ENCODE data around the gene SNX10.
A peak's percentile ranks its signal among the peaks of the same experiment; 100 is the strongest.

SNX10 gene

DNA sequence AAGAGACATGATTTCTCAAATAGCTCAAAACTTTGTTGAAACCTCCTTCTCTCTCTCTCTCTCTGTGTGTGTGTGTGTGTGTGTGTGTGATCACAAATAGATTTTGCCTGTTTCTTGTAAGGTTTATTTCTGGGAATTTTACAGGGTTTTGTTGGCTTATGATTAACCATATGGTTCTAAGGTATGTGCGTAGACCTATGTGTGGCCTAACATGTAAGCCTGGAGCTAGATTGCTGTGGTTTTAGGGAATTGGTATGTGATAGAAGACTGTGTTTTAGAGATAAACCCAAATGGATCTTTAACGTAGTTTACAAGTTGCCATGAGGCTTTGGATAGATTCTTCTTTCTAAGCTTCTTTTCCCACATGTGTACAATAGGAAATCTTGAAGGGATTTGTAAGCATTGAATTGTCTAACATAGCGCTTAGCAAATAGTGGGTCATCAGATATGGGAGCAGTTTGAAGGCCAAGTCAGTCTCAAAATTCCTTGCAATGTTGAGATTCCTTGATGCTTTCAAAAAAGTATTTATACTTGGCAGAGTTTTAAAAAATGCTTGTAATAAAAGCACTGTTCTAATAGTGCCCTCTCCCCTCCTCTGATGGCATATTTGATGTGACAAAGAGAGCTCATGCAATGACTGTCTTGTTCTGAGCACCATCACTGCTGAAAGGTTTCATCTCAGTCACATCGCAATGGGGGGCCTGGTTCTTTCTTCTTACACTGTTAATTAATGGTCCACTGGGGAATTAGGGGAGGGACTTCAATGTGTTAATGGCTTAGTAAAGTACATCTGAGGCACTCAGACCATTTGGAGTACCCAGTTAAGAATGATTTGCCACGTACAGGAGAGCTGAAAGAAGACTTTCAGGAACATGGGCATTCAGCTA lies 118.2 kb downstream of the SNX10 start:
- DNase-seq: no peak

DNA sequence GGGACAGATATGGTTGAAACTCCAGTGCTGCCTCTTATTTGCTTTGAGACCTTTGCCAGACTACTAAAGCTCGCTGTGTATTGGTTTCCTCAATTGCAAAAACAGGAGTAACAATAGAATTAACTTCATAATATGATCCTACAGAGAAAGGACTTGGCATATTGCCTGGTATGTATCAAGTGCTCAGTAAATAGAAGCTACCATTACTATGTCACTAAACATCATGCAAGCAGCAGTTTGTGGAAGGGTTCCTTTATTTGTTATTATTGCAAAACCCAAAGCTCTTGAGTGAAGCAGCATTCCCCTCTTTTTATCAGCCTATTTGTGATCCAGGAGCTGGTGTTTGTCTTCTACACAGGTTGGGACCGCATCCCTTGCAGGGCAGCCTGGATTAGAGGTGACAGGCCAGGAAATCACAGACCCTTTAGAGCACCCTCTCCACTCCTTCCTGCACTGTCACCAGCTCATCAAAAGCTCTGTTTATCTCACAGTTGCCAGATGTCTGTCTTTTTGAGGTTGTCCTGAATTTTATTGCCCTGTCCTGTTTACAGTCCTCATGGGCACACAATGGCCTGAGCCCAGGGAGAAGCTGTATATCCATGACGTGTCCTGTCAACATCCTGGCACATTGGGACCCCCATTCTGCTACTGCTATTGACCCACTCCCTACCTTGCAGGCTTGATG lies 121.5 kb downstream of the SNX10 start:
- DNase-seq: peak; percentile 79

DNA sequence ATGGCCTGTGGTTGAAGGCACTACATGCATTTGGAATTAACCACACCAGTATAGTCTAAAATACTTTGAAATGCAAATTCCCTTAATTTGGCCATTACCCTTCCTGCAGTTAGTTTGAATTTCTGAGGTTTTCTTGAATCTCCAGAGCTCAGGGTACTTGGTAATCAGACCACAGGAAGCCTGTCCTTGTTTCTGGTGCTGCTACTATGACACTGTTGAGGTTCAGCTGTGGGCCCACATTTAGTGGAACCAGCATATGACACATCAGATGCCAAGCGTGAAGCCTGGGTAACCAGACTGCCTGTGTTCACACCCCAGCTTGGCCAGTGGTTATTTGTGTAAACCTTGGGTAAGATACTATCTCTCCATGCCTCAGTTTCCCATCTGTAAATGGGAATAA lies 124.3 kb downstream of the SNX10 start:
- DNase-seq: no peak

DNA sequence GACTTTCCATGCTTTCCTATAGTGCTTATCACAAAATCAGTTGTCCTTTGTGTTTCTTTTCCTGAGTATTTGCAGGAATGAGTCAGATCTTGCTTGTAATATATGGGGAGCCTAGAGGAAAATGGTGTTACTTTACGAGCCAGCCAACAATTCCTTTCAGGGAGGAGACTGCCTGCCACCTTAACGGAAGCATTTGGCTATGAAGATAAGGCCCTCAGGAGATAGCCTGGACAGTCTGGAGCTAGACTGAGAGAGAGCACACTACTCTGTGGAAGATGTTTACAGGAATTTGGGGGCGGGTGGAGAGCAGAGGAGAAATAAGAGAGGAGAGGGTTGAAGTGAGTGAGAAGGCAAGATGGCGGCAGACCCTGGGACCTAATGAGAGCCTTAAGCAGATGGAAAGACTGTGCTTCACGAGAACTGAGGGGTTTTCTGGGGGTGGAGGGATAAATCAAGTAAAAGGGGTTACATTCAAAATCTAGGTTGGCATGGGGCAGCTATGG lies 126.3 kb downstream of the SNX10 start:
- DNase-seq: no peak

DNA sequence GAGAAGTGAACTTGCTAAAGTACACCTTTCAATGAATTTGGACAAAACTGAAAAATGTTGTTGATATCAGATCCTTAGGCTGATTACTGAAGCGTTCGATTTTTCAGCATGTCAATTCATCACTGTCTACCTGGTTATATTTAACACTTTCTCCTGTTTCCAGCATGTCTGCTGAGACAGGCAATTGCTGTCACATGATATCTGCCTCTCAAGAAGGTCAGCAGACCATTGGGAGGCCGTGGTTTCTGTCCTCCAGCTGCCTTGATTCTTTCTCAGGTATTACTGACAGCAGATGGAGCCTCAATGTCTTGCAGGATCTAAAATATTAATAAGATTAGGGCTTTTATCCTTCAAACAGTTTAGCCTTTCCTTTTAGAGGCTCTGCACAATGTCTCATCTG lies 127.5 kb downstream of the SNX10 start:
- no peak for DNase-seq

DNA sequence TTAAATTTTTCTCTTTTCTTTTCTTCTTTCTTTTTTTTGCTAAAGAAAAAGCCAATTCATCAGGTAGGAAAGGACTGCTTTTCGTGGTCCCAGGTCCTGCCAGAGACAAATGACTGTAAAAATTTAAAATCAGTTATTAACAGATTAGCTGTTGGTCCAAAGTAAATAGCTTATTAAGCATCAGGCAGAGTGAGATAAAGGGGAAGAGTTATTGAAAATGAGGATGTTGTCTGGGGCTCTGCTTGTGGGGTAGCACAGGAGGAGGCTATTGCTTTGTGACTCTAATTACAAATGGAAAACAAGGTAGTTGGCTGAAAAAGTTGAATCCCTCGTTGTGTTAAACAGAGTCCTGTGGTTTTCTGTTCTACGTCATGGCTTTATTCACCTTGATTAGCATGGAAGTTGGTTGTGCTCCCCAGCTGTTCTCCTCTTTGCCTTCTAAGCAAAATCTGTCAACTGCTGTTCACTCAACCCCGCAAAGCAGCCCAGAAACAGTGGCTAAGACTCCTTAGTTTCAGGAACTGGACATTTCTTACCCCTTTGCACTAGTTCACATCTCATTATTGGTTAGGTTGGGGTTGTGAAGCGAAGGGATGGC lies 128.9 kb downstream of the SNX10 start:
- DNase-seq: no peak

DNA sequence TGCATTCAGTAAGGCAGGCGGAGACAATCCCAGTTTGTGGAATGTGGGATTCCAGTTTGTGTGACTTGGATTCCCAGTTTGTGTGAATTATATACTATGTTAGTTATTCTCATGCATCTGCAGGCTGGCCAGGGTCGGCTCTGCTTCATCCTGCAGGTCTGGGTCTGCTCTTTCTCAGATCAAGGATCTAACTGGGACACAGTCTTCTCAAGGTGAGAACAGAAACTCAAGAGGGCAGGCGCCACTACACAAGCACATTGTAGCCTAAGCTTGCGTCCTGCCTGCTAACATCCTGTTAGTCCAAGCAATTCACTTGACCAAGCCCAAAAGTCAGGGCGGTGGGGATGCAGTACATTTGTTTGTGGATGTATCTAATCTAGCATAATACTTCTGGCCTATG lies 131.1 kb downstream of the SNX10 start:
- DNase-seq: no peak

DNA sequence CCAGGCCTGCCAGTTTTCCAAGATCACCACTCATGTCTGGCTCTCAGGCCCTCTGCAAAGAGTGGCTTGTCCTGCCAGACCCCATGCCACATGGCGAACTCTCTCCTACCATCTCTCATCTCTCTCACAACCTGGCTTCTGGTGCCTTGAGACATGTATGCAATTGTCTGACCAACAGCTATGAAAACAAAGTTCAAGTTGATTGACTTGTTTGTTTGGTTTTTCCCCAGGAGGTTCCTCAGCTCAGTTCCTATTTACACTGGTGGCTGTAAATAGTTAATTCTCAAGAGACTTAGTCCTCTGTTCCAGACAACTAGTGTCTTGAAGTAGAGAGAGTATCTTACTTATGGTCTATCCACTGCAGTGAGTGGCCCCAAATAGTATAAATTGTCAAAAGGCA lies 131.8 kb downstream of the SNX10 start:
- no peak for DNase-seq

All from NCI-H2081 treated with DMSO at 0.1 percent for 48 hours (cell line).